Left kidney (tissue), 2 donors: ENCODE measurements around the gene ERBB4. TPM values are rescaled to one million over a fixed set of nuclear protein-coding genes. Genes with fewer than 3 reads are reported as not detected.
"Not testable (repeated sequence)": the region's sequence is repeated elsewhere in the genome, so short reads cannot be mapped to it uniquely, and the experiment has no call there.

Experiments used
- DNase-seq: peaks from one replicate; pipeline ENCODE4 v3.0.0-alpha.2; 2013
- polyA plus RNA-seq: library from polyadenylated mRNA; unstranded; fragments of 120-200 nt; gene quantifications from one replicate; pipeline ENCODE4 v1.2.1, GENCODE V29; 2013; ENCODE audit not compliant: insufficient read length

Gene ERBB4
- polyA plus RNA-seq, 1 donor, result 58.8 TPM

GRCh38 chr2:212530373-212530772 is 8.2 kb downstream of the ERBB4 start:
- no peak for DNase-seq

DNA sequence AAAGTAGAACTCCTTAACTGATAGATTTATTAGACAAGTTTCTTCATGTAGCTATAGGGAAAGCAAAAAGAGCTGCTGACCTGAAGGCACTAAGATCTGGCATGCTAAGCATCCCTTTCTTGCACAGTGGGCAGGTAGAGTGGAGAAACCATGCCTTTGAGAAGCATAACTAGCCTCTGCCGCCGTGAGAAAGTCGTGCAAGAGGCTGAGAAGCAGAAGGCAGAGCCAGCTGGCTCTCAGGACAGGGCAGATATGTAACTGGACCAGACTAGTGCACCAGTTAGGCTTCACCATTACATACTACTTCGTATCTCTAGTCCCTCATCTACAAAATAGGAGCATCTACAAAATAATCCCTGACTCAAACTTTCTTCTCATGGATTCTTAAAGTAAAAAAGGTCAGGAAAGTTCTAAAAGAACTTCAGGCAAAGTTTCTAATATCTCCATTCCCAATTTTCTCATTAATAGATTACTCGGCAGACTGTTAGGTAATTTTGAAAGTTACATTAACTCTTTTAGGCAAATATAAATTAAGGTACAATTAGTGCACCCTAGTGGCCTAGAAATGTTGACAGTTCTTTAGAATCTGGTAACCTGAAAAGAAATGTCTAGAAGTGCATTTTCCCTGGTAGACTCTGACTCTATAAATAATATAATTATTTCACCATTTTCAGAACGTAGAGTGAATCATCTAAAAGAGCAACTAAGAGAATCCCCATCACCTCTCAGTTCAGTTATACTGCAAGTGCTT is 10.3 kb downstream of the ERBB4 start:
- no peak for DNase-seq

GRCh38 chr2:212526059-212526458 is 12.5 kb downstream of the ERBB4 start:
- no peak for DNase-seq

- no peak for DNase-seq
Observed at GRCh38 chr2:212523756-212524155, 14.8 kb downstream of the ERBB4 start.

GRCh38 chr2:212520340-212520739 is 18.3 kb downstream of the ERBB4 start:
- no peak for DNase-seq

DNA sequence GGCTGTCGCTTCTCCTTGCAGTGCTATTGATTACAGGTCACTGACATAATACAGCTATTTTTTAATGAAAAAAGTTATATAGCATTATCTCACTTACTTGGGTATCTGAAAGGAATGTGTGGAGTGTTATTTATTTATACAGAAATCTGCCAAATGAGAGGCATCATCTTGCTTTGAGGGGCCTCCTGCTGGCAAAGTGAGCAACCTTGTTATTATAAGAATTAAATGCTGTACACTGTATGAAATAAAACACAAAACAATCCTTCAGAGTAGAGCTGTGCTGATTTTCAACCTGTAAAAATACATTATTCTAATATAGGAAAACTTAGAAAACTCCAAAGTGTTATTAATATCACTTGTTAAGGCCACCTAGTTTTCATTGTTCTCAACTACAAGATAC is 20.9 kb downstream of the ERBB4 start:
- DNase-seq, result no peak

- no peak for DNase-seq
Observed at GRCh38 chr2:212505586-212505985, 33.0 kb downstream of the ERBB4 start.

GRCh38 chr2:212495046-212495445 is 43.6 kb downstream of the ERBB4 start:
- DNase-seq, result no peak

GRCh38 chr2:212494418-212495020 is 44.1 kb downstream of the ERBB4 start:
- peak; percentile 49 for DNase-seq

DNA sequence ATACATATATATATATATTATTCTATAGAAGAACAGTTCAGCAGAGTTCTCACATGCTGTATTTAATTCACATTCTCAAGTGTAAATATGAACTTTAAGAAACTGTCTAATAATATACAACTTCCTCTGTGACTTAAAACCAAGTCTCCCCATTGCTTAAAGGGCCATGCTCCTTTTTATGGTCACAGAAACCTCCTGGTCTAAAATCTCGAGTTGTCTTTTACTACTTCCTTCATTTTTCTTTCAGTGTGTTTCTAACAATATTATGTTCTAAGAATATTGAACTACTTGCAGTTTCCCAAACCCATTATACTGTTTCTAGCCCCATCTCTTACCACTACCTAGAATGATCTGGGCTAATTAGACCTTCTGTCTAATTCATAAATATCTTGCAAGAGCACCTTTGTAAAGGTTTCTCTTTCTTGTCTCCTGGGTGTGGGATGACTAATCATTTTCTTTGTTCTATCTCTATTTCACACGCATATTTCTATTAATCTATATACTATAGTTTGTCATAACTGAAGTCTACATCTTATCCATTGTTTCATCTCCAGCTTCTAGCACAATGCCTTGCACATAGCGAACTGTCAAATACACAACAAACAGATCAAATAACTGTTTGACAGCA is 48.8 kb downstream of the ERBB4 start:
- DNase-seq, result no peak

- DNase-seq, result no peak
Observed at GRCh38 chr2:212488611-212489010, 50.0 kb downstream of the ERBB4 start.

- no peak for DNase-seq
Observed at GRCh38 chr2:212484563-212485080, 54.0 kb downstream of the ERBB4 start.

- no peak for DNase-seq
Observed at GRCh38 chr2:212480447-212480846, 58.2 kb downstream of the ERBB4 start.

DNA sequence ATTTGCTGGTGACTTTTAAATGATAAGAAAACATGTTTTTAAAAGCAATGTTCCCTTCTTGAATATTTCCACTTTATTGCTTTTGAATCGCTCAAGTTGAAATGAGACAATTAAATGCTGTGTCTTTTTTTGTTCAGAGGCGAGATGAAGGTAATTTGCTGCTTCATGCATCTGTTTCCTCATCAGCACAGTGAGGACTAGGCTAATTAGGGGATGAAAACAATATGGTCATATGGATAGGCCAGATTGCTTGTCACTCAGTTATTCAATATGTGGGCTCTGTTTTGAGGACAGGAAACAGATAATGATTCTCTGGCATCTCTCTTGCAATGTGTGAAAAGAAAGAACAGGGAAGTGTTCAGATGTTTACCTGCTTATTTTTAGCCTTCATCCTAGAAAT is 61.0 kb downstream of the ERBB4 start:
- no peak for DNase-seq

DNA sequence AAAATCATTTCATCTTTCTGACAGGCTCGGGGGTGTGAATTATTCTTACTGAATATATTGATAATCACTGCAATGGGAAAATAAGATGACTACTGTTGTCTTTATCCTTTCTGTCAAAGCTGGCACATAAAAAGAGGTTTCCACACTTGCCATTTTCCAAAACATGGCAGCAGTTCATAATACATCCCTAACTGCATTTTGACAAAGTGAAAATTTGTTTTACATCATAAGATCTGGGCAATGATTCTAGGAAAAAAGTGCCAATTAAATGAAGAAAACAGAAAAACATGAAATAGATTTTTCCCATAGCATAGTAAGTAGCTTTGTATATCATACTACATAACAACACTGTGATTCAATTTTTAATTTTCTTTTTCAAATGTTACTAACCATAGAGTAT is 65.4 kb downstream of the ERBB4 start:
- DNase-seq, result no peak

- DNase-seq, result not testable (repeated sequence)
Observed at GRCh38 chr2:212467551-212467950, 71.1 kb downstream of the ERBB4 start.

GRCh38 chr2:212465456-212465855 is 73.1 kb downstream of the ERBB4 start:
- DNase-seq, result no peak

DNA sequence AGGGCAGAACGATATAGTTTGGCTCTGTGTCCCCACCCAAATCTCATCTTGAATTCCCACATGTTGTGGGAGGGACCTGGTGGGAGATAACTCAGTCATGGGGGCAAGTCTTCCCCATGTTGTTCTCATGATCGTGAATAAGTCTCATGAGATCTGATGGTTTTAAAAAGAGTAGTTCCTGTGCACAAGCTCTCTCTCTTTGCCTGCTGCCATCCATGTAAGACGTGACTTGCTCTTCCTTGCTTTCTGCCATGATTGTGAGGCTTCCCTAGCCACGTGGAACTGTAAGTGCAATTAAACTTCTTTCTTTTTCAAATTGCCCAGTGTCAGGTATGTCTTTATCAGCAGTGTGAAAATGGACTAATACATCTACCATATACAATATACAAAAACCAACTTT is 76.9 kb downstream of the ERBB4 start:
- DNase-seq, result not testable (repeated sequence)

DNA sequence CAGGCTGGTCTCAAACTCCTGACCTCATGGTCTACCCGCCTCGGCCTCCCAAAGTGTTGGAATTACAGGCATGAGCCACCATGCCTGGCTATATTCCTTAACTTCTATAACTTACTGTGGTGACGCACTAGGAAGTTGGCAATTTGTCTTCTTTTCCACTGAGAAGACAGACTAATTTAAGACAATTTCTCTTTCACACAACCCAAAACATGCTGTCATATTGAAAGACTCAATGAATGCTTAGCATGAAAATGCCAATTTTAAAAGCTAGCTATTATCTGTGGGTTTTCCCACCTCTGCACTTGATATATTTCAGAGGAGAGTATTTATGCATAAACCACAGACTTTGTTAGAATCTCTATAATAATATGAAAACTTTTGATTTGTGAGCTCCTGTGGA is 84.5 kb downstream of the ERBB4 start:
- DNase-seq, result no peak

- peak; percentile 39 for DNase-seq
Observed at GRCh38 chr2:212451786-212452231, 86.8 kb downstream of the ERBB4 start.

GRCh38 chr2:212448698-212449097 is 89.9 kb downstream of the ERBB4 start:
- peak; percentile 8 for DNase-seq

DNA sequence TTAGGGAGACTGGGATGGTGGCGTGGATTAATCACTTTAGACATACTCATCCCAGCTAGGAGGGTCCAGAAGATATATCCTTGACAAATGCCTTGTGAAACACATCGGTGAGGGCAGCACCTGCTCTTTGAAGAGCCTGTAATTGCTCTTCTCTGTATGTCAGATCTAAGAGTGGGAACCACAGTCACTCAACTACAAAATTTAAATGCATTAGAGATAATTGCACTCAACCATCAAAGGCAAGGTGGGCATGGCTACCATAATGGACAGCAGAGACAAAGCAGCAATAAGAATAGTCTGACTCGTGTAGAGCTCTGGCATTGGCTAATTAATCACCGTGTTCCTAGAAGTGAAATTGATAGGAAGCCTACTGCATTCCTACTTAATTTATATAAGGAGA is 96.8 kb downstream of the ERBB4 start:
- no peak for DNase-seq

GRCh38 chr2:212441141-212441540 is 97.5 kb downstream of the ERBB4 start:
- no peak for DNase-seq
